GM21825 (cell line): ENCODE measurements around the gene INSIG2.
"Not testable (repeated sequence)": the region's sequence is repeated elsewhere in the genome, so short reads cannot be mapped to it uniquely, and the experiment has no call there.

Experiments
- ATAC-seq: cut with Tn5 transposase; IDR thresholded peaks from one replicate; pipeline ENCODE4 v1.9.1; 2021; ENCODE audit warnings: mild to moderate bottlenecking, moderate library complexity; ENCODE audit not compliant: unreplicated experiment

INSIG2 gene

GRCh38 chr2:118059919-118060478 lies 28.3 kb upstream of the INSIG2 start:
- ATAC-seq, result no peak

GRCh38 chr2:118061135-118061955 lies 26.9 kb upstream of the INSIG2 start:
- ATAC-seq, result peak; percentile 74

GRCh38 chr2:118062048-118062447 lies 26.2 kb upstream of the INSIG2 start:
- no peak for ATAC-seq

- no peak for ATAC-seq
Measured at GRCh38 chr2:118062669-118063068, 25.6 kb upstream of the INSIG2 start.

- ATAC-seq, result no peak
Measured at GRCh38 chr2:118065015-118065706, 23.1 kb upstream of the INSIG2 start.

GRCh38 chr2:118065921-118066511 lies 22.3 kb upstream of the INSIG2 start:
- ATAC-seq, result no peak

GRCh38 chr2:118077636-118078247 lies 10.5 kb upstream of the INSIG2 start:
- no peak for ATAC-seq

- no peak for ATAC-seq
Measured at GRCh38 chr2:118078734-118079133, 9.5 kb upstream of the INSIG2 start.

- no peak for ATAC-seq
Measured at GRCh38 chr2:118084491-118085089, 3.7 kb upstream of the INSIG2 start.

GRCh38 chr2:118085173-118086023 lies 2.9 kb upstream of the INSIG2 start:
- ATAC-seq, result no peak

GRCh38 chr2:118086024-118086633 lies 2.1 kb upstream of the INSIG2 start:
- ATAC-seq, result no peak

- no peak for ATAC-seq
Measured at GRCh38 chr2:118089139-118089800, 999 bp downstream of the INSIG2 start.

GRCh38 chr2:118090387-118091139 lies 2.3 kb downstream of the INSIG2 start:
- no peak for ATAC-seq

- no peak for ATAC-seq
Measured at GRCh38 chr2:118091140-118091478, 2.8 kb downstream of the INSIG2 start.

GRCh38 chr2:118091631-118092030 lies 3.4 kb downstream of the INSIG2 start:
- no peak for ATAC-seq

GRCh38 chr2:118094102-118094501 lies 5.8 kb downstream of the INSIG2 start:
- ATAC-seq, result not testable (repeated sequence)

GRCh38 chr2:118094503-118094902 lies 6.2 kb downstream of the INSIG2 start:
- no peak for ATAC-seq

GRCh38 chr2:118095610-118096009 lies 7.3 kb downstream of the INSIG2 start:
- no peak for ATAC-seq
